Measurements from ENCODE around the gene SQSTM1.

Gene SQSTM1

DNA sequence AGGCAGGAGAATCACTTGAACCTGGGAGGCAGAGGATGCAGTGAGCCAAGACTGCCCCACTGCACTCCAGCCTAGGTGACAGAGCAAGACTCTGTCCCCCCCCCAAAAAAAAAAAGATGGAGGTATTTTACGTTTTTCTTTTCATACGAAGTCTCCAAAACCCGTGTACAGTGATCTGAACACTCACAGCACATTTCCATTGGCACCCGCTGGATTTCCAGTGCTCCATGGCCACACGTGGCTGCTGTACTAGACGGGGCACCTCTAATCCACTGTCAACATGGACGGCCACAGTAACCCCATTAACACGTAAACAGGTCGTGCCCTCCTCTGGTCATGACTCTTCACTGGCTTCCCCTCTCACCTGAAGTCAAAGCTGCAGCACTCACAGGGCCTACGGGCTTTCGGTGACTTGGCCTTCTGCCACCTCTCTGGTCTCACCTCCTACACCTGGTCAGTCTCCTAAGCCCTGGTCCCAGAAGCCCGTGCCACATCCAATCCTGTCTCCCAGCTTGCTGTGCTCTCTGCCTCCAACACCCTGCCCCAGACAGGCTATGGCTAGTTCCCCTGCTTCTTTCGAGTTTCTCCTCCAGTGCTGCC is 64.9 kb downstream of the SQSTM1 start:
- no peak overlapping the region for H3K9ac ChIP-seq (ENCODE audit: low read length in 2 of 2)
- no peaks in the 10 kb centered on the region for H3K27me3 ChIP-seq (ENCODE audit: control insufficient read depth in 1 of 2, insufficient read depth in 2 of 2, low read length in 2 of 2)
- peaks cover 4 to 8% of the 10 kb centered on the region in 2 donors for H3K9me3 ChIP-seq (ENCODE audit: control insufficient read depth in 2 of 2, low read length in 2 of 2)
- no peak overlapping the region for H3K27ac ChIP-seq (ENCODE audit: low read length)
- peaks cover 46 to 59% of the 10 kb centered on the region in 2 donors for H3K36me3 ChIP-seq (ENCODE audit: control insufficient read depth in 2 of 2, insufficient read depth in 2 of 2, low read length in 2 of 2)
- H3K4me3 ChIP-seq (ENCODE audit: low read length in 2 of 2) = no peak overlapping the region
- H3K4me1 ChIP-seq (ENCODE audit: control insufficient read depth, insufficient read depth, low read length) = no peaks in the 10 kb centered on the region

DNA sequence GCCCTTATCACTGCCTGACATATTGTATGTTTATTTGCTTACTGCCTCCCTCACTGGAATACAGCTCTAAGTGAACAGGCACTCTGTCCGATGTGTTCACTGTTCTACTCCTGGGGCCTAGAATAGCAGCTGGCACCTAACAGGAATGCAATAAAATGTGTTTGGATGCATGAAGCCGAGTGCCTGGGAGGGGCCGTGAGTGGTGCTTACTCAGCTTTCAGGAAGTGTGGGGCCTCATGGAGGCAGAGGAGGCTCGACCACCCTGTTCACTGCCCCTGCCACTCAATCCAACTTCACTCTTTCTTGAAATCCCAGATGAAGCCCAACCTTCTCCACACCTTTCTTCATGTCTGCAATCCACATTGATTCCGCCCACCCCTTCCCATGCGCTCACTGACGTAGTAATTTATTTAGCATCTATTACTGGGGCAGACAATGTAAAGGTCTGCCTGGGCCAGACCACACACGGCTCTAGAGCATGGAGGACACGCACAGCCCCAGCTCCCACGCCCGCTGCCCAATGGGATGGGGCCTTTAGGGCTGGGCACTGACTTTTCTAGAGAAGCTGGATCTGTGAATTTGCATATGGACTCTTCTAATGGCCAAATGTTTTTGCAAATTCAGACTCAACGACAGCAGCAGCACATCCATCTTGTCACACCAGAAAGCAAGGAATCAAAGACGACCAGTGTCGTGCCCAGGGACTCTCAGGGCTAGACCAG is 65.6 kb downstream of the SQSTM1 start:
- H3K9me3 ChIP-seq (ENCODE audit: control insufficient read depth in 2 of 2, low read length in 2 of 2) = peaks cover 4 to 8% of the 10 kb centered on the region in 2 donors
- H3K27me3 ChIP-seq (ENCODE audit: control insufficient read depth in 1 of 2, insufficient read depth in 2 of 2, low read length in 2 of 2) = no peaks in the 10 kb centered on the region
- H3K9ac ChIP-seq (ENCODE audit: low read length in 2 of 2) = no peak overlapping the region
- H3K4me3 ChIP-seq (ENCODE audit: low read length in 2 of 2) = no peak overlapping the region
- peaks cover 54 to 66% of the 10 kb centered on the region in 2 donors for H3K36me3 ChIP-seq (ENCODE audit: control insufficient read depth in 2 of 2, insufficient read depth in 2 of 2, low read length in 2 of 2)
- H3K27ac ChIP-seq (ENCODE audit: low read length) = no peak overlapping the region
- H3K4me1 ChIP-seq (ENCODE audit: control insufficient read depth, insufficient read depth, low read length) = no peaks in the 10 kb centered on the region

DNA sequence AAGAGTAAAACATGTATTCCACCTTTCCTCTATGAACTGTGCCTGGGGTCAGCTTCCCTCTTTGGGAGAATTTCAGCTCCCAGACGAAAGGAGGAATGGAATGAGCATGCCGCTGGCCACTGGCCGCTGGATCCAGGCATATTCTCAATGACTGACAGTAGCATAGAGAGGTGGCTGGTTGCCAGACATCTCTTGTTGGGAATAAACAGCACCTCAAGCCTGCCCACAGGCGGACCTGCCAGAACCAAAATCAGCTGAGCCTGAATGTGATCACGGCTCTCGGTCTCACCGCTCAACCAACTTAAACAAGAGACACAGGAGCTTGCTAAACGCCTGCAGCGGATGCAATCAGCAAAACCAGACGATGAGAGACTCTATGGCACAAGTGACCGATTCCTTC is 66.4 kb downstream of the SQSTM1 start:
- Histone ChIP-seq H3K4me3 (ENCODE audit: low read length in 2 of 2) (no peak overlapping the region), H3K36me3 (ENCODE audit: control insufficient read depth in 2 of 2, insufficient read depth in 2 of 2, low read length in 2 of 2) (peaks cover 55 to 72% of the 10 kb centered on the region in 2 donors), H3K9me3 (ENCODE audit: control insufficient read depth in 2 of 2, low read length in 2 of 2) (peaks cover 4 to 8% of the 10 kb centered on the region in 2 donors), H3K27ac (ENCODE audit: low read length) (no peak overlapping the region), H3K27me3 (ENCODE audit: control insufficient read depth in 1 of 2, insufficient read depth in 2 of 2, low read length in 2 of 2) (no peaks in the 10 kb centered on the region), H3K9ac (ENCODE audit: low read length in 2 of 2) (no peak overlapping the region), H3K4me1 (ENCODE audit: control insufficient read depth, insufficient read depth, low read length) (no peaks in the 10 kb centered on the region)
